Neutrophil (primary cell): ENCODE data around the gene OPA1.

Experiments
- H3K27ac ChIP-seq: fragments of 200-600 bp; sonication (generic); 2 replicates; pipeline ENCODE4 v1.5.1; 2016; ENCODE audit warnings: mild to moderate bottlenecking, moderate library complexity
- H3K27me3 ChIP-seq: fragments of 200-600 bp; sonication (generic); 2 replicates; pipeline ENCODE4 v1.6.0; 2016; ENCODE audit warnings: mild to moderate bottlenecking
- H3K36me3 ChIP-seq: fragments of 200-600 bp; sonication (generic); 2 replicates; pipeline ENCODE4 v1.5.1; 2017
- H3K4me1 ChIP-seq, 2 experiments: fragments of 200-600 bp in 1 of 2; sonication (generic) in 1 of 2; 1 replicate in 1 of 2; 2 replicates in 1 of 2; pipeline versions ENCODE4 v1.5.1 to v1.6.1; 2013 to 2016; ENCODE audit warnings: low read depth in 1 of 2, low read length in 1 of 2, mild to moderate bottlenecking in 1 of 2, moderate library complexity in 1 of 2; ENCODE audit not compliant: control insufficient read depth in 1 of 2, insufficient read depth in 1 of 2
- H3K4me3 ChIP-seq, 2 experiments: fragments of 200-600 bp in 1 of 2; sonication (generic) in 1 of 2; 1 replicate in 1 of 2; 2 replicates in 1 of 2; pipeline ENCODE4 v1.5.1; 2013 to 2016; ENCODE audit warnings: low read depth in 1 of 2, low read length in 1 of 2, mild to moderate bottlenecking in 1 of 2, moderate library complexity in 1 of 2
- H3K9me3 ChIP-seq: fragments of 200-600 bp; sonication (generic); 2 replicates; pipeline ENCODE4 v1.5.1; 2016
- CTCF ChIP-seq: fragments of 200-600 bp; sonication (generic); IDR thresholded peaks from 2 replicates; pipeline ENCODE4 v1.5.1; 2016; ENCODE audit warnings: antibody characterized with exemption

OPA1 gene

DNA sequence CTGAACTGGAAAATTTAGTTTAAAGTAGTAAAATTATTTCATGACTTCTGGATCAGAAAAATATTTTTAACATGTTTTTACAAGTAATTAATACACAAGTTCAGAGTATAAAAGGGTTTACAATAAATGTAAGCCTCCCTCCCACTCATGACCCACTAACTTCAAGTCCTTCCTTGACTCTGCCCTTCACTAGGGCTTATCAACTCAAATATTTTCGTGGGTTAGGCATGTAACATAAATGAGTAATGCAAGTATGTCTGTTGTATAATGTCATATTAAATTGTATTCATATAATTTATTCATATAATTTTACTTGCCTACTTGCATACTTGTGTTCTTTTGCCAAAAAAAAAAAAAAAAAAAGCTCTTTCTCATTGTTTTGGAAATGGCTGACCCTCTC lies 3.4 kb upstream of the OPA1 start:
- no peak overlapping the region for H3K27ac ChIP-seq
- no peak overlapping the region for H3K4me3 ChIP-seq
- no peaks in the 10 kb centered on the region for H3K36me3 ChIP-seq
- no peaks in the 10 kb centered on the region for H3K9me3 ChIP-seq
- TF ChIP-seq CTCF, result no peak
- peaks cover 16 to 29% of the 10 kb centered on the region in 2 experiments for H3K4me1 ChIP-seq
- H3K27me3 ChIP-seq, result no peaks in the 10 kb centered on the region

DNA sequence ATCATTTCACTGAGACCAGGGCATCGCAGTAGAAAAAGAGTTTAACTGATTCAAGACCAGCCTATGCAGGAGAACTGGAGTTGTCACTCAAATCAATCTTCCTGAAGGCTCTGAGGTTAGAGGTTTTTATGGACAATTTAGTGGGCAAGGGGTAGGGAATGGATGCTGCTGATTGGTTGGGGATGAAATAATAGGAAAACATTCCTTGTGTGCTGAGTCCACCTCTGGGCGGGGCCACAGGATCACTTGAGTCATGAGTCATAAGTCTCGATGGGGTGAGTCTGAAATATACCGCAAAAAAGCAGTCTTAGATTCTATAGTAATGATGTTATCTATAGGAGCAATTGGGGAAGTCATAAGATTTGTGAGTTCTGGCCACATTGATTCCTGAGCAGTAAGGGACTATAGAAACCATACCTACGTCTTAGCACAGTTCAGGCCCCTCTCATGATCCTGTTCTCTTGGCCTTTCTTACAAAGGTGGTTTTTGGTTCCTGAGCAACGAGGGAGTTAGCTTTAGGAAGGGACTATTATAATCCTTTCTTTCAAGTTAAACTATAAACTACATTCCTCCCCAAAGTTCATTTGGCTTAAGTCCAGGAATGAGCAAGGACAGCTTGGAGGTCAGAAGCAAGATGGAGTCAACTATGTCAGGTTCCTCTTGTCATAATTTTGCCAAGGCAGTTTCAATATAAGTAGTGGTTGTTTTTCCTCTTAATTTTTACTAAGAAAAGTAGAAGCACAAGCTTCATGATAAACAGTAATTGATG lies 2.7 kb upstream of the OPA1 start:
- no peaks in the 10 kb centered on the region for H3K36me3 ChIP-seq
- TF ChIP-seq CTCF, result no peak
- H3K27ac ChIP-seq, result no peak overlapping the region
- peaks cover 16 to 33% of the 10 kb centered on the region in 2 experiments for H3K4me1 ChIP-seq
- H3K9me3 ChIP-seq, result no peaks in the 10 kb centered on the region
- H3K27me3 ChIP-seq, result no peaks in the 10 kb centered on the region
- no peak overlapping the region for H3K4me3 ChIP-seq

DNA sequence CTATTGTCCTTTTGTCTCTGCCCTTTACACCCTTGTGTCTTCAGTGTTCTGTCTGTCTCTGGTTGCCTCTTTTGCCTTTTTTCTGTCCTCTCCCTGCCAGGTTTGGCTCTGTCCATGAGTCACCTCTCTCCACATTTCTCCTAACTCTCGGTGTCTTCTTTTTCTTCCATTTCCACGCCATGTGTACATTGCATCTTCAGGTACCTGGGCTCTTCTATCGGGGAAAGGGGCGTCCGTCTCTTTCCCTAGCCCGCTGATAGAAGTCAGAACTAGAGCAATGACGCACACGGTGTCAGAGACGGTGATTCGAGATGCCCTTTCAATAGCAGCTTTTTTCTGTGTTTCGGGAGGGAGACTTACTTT lies 641 bp downstream of the OPA1 start:
- Histone ChIP-seq H3K27ac (peak overlapping the region; percentile 73), H3K27me3 (no peaks in the 10 kb centered on the region), H3K9me3 (no peaks in the 10 kb centered on the region), H3K4me3 (peak overlapping the region; percentile 77 to 82), H3K36me3 (no peaks in the 10 kb centered on the region), H3K4me1 (peaks cover 16 to 33% of the 10 kb centered on the region in 2 experiments)
- TF ChIP-seq CTCF, result no peak

GRCh38 chr3:193594946-193595689 lies 2.1 kb downstream of the OPA1 start:
- H3K27ac ChIP-seq, result no peak overlapping the region

GRCh38 chr3:193595939-193596487 lies 3.0 kb downstream of the OPA1 start:
- no peak overlapping the region for H3K27ac ChIP-seq
- H3K27me3 ChIP-seq, result no peaks in the 10 kb centered on the region
- H3K4me3 ChIP-seq, result no peak overlapping the region
- TF ChIP-seq CTCF, result no peak
- H3K4me1 ChIP-seq, result peaks cover 16 to 22% of the 10 kb centered on the region in 2 experiments
- no peaks in the 10 kb centered on the region for H3K9me3 ChIP-seq
- no peaks in the 10 kb centered on the region for H3K36me3 ChIP-seq

More at GRCh38 chr3:193594946-193595689, 2.1 kb downstream of the OPA1 start:
- H3K4me1 ChIP-seq, result peaks cover 16 to 22% of the 10 kb centered on the region in 2 experiments
- H3K4me3 ChIP-seq, result no peak overlapping the region
- H3K27me3 ChIP-seq, result no peaks in the 10 kb centered on the region
- H3K9me3 ChIP-seq, result no peaks in the 10 kb centered on the region
- no peaks in the 10 kb centered on the region for H3K36me3 ChIP-seq
- TF ChIP-seq CTCF, result no peak
